GM12878 (cell line): ENCODE measurements around the gene TPP2. TPM values are rescaled to one million over a fixed set of nuclear protein-coding genes. Genes with fewer than 3 reads are reported as not detected.

Experiments used
- ATAC-seq: fragments of 200-7000 bp; cut with Tn5 transposase; 3 replicates; pipeline ENCODE4 v1.9.1; 2020; ENCODE audit warnings: mild to moderate bottlenecking, moderate library complexity
- BruUV-seq: library from RNA; stranded (reverse); fragments of 400-500 nt; replicated peaks from 2 replicates; lab custom pipeline; 2021; lab: Mats Ljungman, UMichigan
- CTCF ChIA-PET: fragments of 300-600 bp; sonication (Branson Sonifier 250); formaldehyde crosslinking; extraction: SDS; loops from one replicate; lab custom pipeline; 2021; ENCODE audit warnings: inconsistent platforms; lab: Yijun Ruan, JAX
- POLR2A ChIA-PET: fragments of 350-600 bp; formaldehyde crosslinking; extraction: SDS; loops from one replicate; lab custom pipeline; 2021; ENCODE audit warnings: inconsistent platforms; lab: Charles Lee
- RAD21 ChIA-PET: fragments of 300-600 bp; sonication (Branson Sonifier 250); formaldehyde crosslinking; loops from one replicate; lab custom pipeline; 2023; ENCODE audit warnings: antibody characterized with exemption; ENCODE audit not compliant: unreplicated experiment; lab: Charles Lee
- SMC1A ChIA-PET: fragments of 300-600 bp; sonication (Branson Sonifier 250); formaldehyde crosslinking; loops from one replicate; lab custom pipeline; 2023; ENCODE audit not compliant: unreplicated experiment, uncharacterized antibody; lab: Charles Lee
- DNase-seq: peaks from one replicate; pipeline ENCODE4 v3.0.0-alpha.2; 2011; ENCODE audit warnings: low read depth, low spot score
- FAIRE-seq: peaks from 3 replicates; lab custom pipeline; 2011; peaks lifted over from hg19 to GRCh38; lab: Jason Lieb, UNC
- H2AFZ ChIP-seq: 2 replicates; pipeline ENCODE4 v1.6.0; 2011; ENCODE audit warnings: low read depth, low read length, control low read depth; ENCODE audit not compliant: control insufficient read depth
- H3K27ac ChIP-seq: 2 replicates; pipeline ENCODE4 v1.5.1; 2011; ENCODE audit warnings: control low read depth; ENCODE audit not compliant: control insufficient read depth, insufficient read depth
- H3K27me3 ChIP-seq, 2 experiments: replicated peaks in 1 of 2; 2 replicates each; pipeline versions ENCODE4 v1.6.0 to v1.6.1; 2011; ENCODE audit warnings: low read length in 1 of 2; ENCODE audit not compliant: control insufficient read depth in 2 of 2, insufficient read depth in 2 of 2
- H3K36me3 ChIP-seq, 2 experiments: 2 replicates each; pipeline ENCODE4 v1.5.1; 2011; ENCODE audit warnings: low read length in 1 of 2; ENCODE audit not compliant: control insufficient read depth in 2 of 2, insufficient read depth in 2 of 2
- H3K4me1 ChIP-seq: 2 replicates; pipeline ENCODE4 v1.6.1; 2011; ENCODE audit warnings: mild to moderate bottlenecking, low read length, moderate library complexity, mixed read lengths; ENCODE audit not compliant: control insufficient read depth, insufficient read depth
- H3K4me2 ChIP-seq: 2 replicates; pipeline ENCODE4 v1.6.0; 2011; ENCODE audit warnings: control low read depth; ENCODE audit not compliant: control insufficient read depth, insufficient read depth
- H3K4me3 ChIP-seq: fragments of 200-600 bp; sonication (generic); 2 replicates; pipeline ENCODE4 v1.5.1; 2016
- H3K79me2 ChIP-seq: 2 replicates; pipeline ENCODE4 v1.6.0; 2011; ENCODE audit warnings: low read length; ENCODE audit not compliant: control insufficient read depth, insufficient read depth
- H3K9ac ChIP-seq: 2 replicates; pipeline ENCODE4 v1.8.0; 2011; ENCODE audit warnings: low read length, control low read depth, mixed read lengths; ENCODE audit not compliant: control insufficient read depth, insufficient read depth
- H3K9me3 ChIP-seq: replicated peaks from 3 replicates; pipeline ENCODE4 v1.5.1; 2011; ENCODE audit warnings: mild to moderate bottlenecking, low read length; ENCODE audit not compliant: control insufficient read depth, insufficient read depth
- H4K20me1 ChIP-seq: 2 replicates; pipeline ENCODE4 v1.6.0; 2011; ENCODE audit not compliant: control insufficient read depth, insufficient read depth
- BCLAF1 ChIP-seq: fragments of 450-650 bp; IDR thresholded peaks from 2 replicates; pipeline ENCODE4 v1.6.1; 2017; ENCODE audit warnings: antibody characterized with exemption, mild to moderate bottlenecking, moderate library complexity
- CEBPB ChIP-seq, 2 experiments: fragments of 150-350 bp in 1 of 2; IDR thresholded peaks; 2 replicates each; pipeline ENCODE4 v1.6.1; 2012 to 2014; ENCODE audit warnings: low read depth in 2 of 2, low read length in 2 of 2, borderline replicate concordance in 1 of 2, inconsistent platforms in 1 of 2
- E2F4 ChIP-seq: IDR thresholded peaks from 2 replicates; pipeline ENCODE4 v1.6.1; 2012; ENCODE audit warnings: low read depth, low read length, improper control_type of control experiment
- KAT2A ChIP-seq: conservative IDR thresholded peaks from 2 replicates; pipeline ENCODE4 v1.6.1; 2011; ENCODE audit warnings: low read depth, low read length; ENCODE audit not compliant: control insufficient read depth
- LARP7 ChIP-seq: fragments of 450-650 bp; IDR thresholded peaks from 2 replicates; pipeline ENCODE4 v1.6.1; 2017; ENCODE audit warnings: mild to moderate bottlenecking
- MEF2B ChIP-seq: fragments of 450-650 bp; IDR thresholded peaks from 2 replicates; pipeline ENCODE4 v1.6.1; 2018; ENCODE audit warnings: mild to moderate bottlenecking, moderate library complexity; ENCODE audit not compliant: partially characterized antibody, poor library complexity, severe bottlenecking
- NFXL1 ChIP-seq: fragments of 450-650 bp; IDR thresholded peaks from 2 replicates; pipeline ENCODE4 v1.6.1; 2017; ENCODE audit warnings: antibody characterized with exemption, mild to moderate bottlenecking, borderline replicate concordance
- NR2C1 ChIP-seq: fragments of 450-650 bp; IDR thresholded peaks from 2 replicates; pipeline ENCODE4 v1.6.1; 2017; ENCODE audit warnings: antibody characterized with exemption, mild to moderate bottlenecking, moderate library complexity
- RB1 ChIP-seq: fragments of 450-650 bp; formaldehyde crosslinking; IDR thresholded peaks from 2 replicates; pipeline ENCODE4 v1.6.1; 2017; ENCODE audit warnings: mild to moderate bottlenecking, borderline replicate concordance
- RUNX3 ChIP-seq: IDR thresholded peaks from 2 replicates; pipeline ENCODE4 v1.6.1; 2012; ENCODE audit warnings: low read length, inconsistent platforms
- SMAD1 ChIP-seq: fragments of 450-650 bp; IDR thresholded peaks from 2 replicates; pipeline ENCODE4 v1.6.1; 2018; ENCODE audit warnings: mild to moderate bottlenecking, low read depth; ENCODE audit not compliant: partially characterized antibody
- SUPT20H ChIP-seq: IDR thresholded peaks from 2 replicates; pipeline ENCODE4 v1.6.1; 2011; ENCODE audit warnings: low read depth, mild to moderate bottlenecking, low read length, moderate library complexity, borderline replicate concordance; ENCODE audit not compliant: control insufficient read depth
- WRNIP1 ChIP-seq: IDR thresholded peaks from 2 replicates; pipeline ENCODE4 v1.6.1; 2011; ENCODE audit warnings: low read depth, low read length, improper control_type of control experiment, borderline replicate concordance
- ZNF24 ChIP-seq: fragments of 450-650 bp; IDR thresholded peaks from 2 replicates; pipeline ENCODE4 v1.6.1; 2017; ENCODE audit warnings: antibody characterized with exemption, mild to moderate bottlenecking
- ZNF384 ChIP-seq: IDR thresholded peaks from 2 replicates; pipeline ENCODE4 v1.6.1; 2012; ENCODE audit warnings: low read depth, mild to moderate bottlenecking, low read length, improper control_type of control experiment, borderline replicate concordance
- ZNF687 ChIP-seq: fragments of 450-650 bp; IDR thresholded peaks from 2 replicates; pipeline ENCODE4 v1.6.1; 2017; ENCODE audit warnings: mild to moderate bottlenecking, moderate library complexity
- WGBS: methylation state at CpG from one replicate; pipeline ENCODE4 v1.1.6; 2016; ENCODE audit warnings: low lambda C conversion rate; ENCODE audit not compliant: insufficient replicate concordance, insufficient coverage; ENCODE audit errors: missing lambda C conversion rate; 5-methylcytosine and 5-hydroxymethylcytosine counted together
- in situ Hi-C: fragments of 300-500 bp; cut with MboI; formaldehyde crosslinking; loops from 9 replicates; pipeline ENCODE4 v1.14.3; 2018; ENCODE audit warnings: mixed read lengths
- intact Hi-C: fragments of 100-400 bp; cut with micrococcal nuclease; formaldehyde crosslinking; loops from one replicate; pipeline ENCODE4 v1.14.2; 2022; ENCODE audit not compliant: unreplicated experiment
- polyA plus RNA-seq, 11 experiments: library from polyadenylated mRNA; depleted of rRNA in 4 of 11; unstranded in 6 of 11; stranded (reverse) in 5 of 11; fragments of >200 nt; fragmentation: Nextera tagmentation in 4 of 11; fragmentation: Illumina TruSeq in 1 of 11; extraction: Ambion mirVana in 4 of 11; extraction: Trizol in 1 of 11; gene quantifications; 1 replicate in 1 of 11; 2 replicates in 10 of 11; pipeline versions ENCODE4 v1.2.1 to v1.2.3, GENCODE V29; 2011 to 2016; ENCODE audit warnings: inconsistent platforms in 2 of 11, missing spikeins in 2 of 11, low read depth in 1 of 11
- total RNA-seq, 4 experiments: library from RNA; depleted of rRNA in 3 of 4; stranded (reverse); fragments of >200 nt in 3 of 4; fragmentation: Illumina TruSeq in 1 of 4; extraction: Trizol in 1 of 4; gene quantifications; 2 replicates each; pipeline versions ENCODE4 v1.2.1 to v1.2.3, GENCODE V29; 2013 to 2021

Gene TPP2
- total and polyA plus RNA-seq, 10 of the 15 experiments (the other 5 are each of a cell fraction or from before 2014, with no cell fraction given): 18.4 to 82.3 (median 55.4) TPM

GRCh38 chr13:102710261-102710679 is 113.5 kb downstream of the TPP2 start:
- TF ChIP-seq BCLAF1 (no peak), RB1 (no peak), WRNIP1 (no peak), ZNF687 (no peak), SUPT20H (no peak), CEBPB (IDR thresholded peaks at IDR 0.05; ENCODE audit: borderline replicate concordance in 1 of 2, low read depth in 2 of 2, low read length in 2 of 2) (no peak), E2F4 (no peak), NFXL1 (no peak), RUNX3 (no peak), LARP7 (no peak), ZNF384 (no peak), SMAD1 (no peak), MEF2B (no peak), ZNF24 (no peak), KAT2A (no peak), NR2C1 (no peak)
- SMC1A ChIA-PET: no interaction called here
- POLR2A ChIA-PET: no interaction called here

More at GRCh38 chr13:102710261-102710679, 113.5 kb downstream of the TPP2 start:
- ChIA-PET RAD21 (no interaction called here), CTCF (no interaction called here)
- BruUV-seq: no TSS peak
- no peaks in the 10 kb centered on the region for H3K79me2 ChIP-seq
- 35% methylated on average over 9 of the region's 9 CpGs for WGBS
- in situ Hi-C loops: no loop called here
- H3K27me3 ChIP-seq: no peaks in the 10 kb centered on the region
- H3K4me1 ChIP-seq: no peaks in the 10 kb centered on the region
- no peak overlapping the region for H3K9ac ChIP-seq
- no peak overlapping the region for H3K27ac ChIP-seq
- FAIRE-seq: no peak
- no peak for DNase-seq
- no peaks in the 10 kb centered on the region for H3K9me3 ChIP-seq
- H2AFZ ChIP-seq: no peak overlapping the region
- H3K4me2 ChIP-seq: no peak overlapping the region
- ATAC-seq: no peak
- no peaks in the 10 kb centered on the region for H4K20me1 ChIP-seq
- intact Hi-C loops: no loop called here
- no peaks in the 10 kb centered on the region for H3K36me3 ChIP-seq
- H3K4me3 ChIP-seq: no peak overlapping the region
